OCI-M1 (cell line): ENCODE results near the gene IFRD2.
A peak's percentile ranks its signal among the peaks of the same experiment; 100 is the strongest.
"Not testable (repeated sequence)": the region's sequence is repeated elsewhere in the genome, so short reads cannot be mapped to it uniquely, and the experiment has no call there.

ENCODE experiments used
- DNase-seq: peaks from one replicate; lab custom pipeline; 2025; lab: John Stamatoyannopoulos, UW

The IFRD2 gene

DNA sequence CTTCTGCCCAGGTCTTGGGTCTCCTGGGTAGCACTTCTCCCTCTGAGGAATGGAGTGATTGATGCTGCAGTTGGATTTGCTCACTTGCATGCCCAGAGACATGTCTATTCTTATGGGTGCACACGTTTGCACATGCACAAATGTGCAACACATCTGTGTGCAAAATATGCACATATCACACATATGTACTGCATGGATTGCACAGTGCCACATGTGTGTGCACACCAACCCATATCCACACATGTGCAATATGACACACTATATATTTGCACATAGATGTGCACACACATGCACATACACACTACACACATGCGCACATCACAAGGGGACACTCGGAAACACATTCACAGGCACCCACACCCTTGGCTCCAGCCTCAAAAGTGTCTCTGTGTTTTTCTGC is 24.0 kb downstream of the IFRD2 start:
- DNase-seq, result no peak

DNA sequence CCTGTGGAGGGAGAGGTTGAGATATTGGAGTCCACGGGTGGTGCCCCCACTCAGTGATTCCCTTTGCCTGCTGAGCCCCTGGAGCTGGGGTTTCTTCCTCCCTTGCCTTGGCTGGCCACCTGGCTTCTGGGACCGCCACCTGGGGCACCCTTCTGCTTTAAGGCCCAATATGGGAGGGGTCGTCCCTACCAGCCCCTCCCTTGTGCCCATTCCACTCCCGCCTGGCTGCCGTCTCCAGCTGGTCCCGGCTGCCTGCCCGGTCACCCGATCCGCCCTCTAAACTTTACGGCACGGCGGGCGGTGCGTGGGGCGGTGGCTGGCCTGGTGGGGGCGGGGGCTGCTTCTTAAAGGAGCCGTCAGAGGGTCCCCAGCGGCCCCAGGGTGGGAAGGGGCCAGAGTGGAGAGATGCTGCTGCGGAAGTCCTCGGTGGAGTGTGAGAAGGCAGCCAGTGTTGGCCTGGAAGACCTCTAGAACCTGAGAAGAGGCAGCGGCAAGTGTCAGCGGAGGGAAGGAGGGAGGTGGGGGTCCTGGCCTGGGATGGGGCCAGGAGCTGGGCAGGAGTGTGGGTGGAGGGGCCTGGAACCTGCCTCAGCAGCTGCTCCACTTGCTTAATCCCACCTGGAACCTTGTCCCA is 24.8 kb downstream of the IFRD2 start:
- DNase-seq, result no peak

DNA sequence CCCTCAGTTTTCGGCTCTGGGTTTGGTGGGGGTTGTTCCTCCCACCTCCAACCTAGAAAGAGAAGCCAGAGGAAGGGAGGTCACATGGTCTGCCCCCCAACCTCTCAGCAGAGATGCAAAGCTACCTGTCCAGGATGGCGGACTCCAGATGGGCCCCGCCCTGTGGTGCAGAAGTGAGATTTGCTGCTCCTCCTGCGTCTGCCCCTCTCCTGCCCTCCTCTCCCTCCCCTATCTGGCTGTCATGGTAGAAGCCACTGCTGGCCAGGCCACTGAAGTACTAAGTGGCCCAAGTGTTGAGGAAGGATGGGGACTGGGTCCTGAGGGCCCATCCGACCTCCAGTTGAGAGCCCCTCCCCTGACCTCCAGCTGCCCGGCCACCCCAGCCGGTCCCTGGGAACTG is 25.4 kb downstream of the IFRD2 start:
- DNase-seq, result no peak

GRCh38 chr3:50266017-50266416 is 26.2 kb downstream of the IFRD2 start:
- DNase-seq, result no peak

DNA sequence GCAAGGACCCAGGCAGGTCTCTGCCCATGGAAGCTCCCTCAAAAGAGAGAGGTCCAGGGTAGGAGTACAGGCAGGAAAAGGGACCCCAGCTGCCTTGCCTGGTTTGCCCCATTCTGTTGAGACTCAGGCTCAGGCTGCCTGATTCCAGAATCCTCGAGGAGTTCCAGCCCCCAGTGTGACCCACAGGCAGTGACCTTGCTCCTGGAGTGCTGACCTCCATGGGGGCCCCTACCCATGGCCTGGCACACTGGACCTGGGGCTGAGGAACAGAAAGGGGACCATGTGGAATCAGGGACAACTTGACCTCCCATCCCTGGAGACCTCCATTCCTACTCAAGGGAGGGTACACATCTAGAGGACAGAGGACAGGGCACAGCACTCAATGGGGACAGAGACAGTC is 26.7 kb downstream of the IFRD2 start:
- DNase-seq, result no peak

DNA sequence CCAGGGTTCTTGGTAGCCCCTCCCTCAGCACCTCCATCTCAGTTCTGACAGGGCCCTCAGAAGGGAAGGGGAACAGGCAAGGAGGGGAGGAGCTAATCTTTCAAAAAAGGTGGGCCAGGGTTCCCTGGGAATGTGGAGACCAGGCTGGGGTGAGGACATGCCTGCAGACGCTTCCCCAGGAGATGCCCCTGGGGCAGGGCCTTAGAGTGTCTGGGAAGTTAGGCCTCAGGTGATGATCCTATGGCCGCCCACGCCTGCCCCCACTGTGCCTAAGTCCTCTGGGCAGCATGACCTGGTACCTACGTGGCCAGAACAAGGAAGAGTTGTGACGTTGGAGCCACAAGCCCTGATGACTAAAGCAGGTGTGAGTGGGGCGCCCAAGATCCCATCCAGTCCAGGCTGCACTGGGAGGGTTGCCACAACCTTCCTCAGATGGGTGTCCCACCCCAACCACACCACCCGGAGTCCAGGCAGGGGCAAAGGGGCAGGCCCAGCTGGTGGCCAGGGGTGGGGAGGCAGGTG is 27.2 kb downstream of the IFRD2 start:
- no peak for DNase-seq

DNA sequence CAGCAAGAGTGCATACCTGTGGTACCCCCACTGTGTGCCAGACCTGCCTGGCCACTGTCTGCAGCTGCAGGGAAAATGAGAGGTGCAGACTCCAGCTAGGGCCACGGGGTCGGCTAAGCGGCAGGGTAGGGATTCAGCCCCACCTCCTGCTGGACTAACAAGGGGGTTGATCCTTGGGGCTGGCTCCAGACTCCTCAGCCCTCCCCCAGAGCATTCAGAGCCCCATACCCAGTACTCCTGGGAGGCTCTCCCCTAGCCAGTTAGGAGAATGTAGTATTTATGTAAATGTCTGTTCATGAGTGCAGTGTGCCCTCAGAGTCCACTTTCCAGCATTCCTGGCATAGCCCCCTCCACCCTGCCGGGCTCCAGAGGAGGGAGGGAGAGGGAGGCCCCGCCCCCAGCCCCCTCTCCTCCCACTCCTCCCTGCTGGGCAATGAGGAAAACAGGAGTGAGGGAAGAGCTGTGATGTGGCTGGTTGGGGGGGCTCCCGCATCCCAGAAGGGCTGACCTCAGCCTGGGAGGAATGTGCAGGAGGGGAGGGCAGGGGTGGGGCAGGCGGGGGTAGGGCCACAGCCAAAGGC is 27.8 kb downstream of the IFRD2 start:
- no peak for DNase-seq

GRCh38 chr3:50263478-50264382 is 28.5 kb downstream of the IFRD2 start:
- no peak for DNase-seq

DNA sequence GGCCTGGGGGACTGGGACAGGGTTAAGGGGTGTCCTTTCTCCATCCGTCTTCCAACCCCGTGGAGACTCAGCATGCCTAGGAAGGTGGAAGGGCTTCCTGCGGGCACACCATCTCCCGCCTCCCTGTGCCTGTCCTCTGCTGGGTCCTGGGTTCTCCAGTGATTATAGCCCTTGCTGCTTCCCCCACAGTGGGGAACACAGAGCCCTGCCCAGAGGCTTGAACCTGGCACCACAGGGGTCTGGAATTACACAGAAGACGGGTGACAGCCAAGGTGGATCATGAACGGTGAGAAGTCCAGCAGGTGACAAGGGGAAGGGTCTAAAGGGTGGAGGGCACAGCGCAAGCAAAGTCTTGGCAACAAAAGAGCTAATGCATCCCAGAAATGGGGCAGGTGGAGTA is 29.5 kb downstream of the IFRD2 start:
- no peak for DNase-seq

GRCh38 chr3:50262200-50262599 is 30.0 kb downstream of the IFRD2 start:
- not testable (repeated sequence) for DNase-seq

DNA sequence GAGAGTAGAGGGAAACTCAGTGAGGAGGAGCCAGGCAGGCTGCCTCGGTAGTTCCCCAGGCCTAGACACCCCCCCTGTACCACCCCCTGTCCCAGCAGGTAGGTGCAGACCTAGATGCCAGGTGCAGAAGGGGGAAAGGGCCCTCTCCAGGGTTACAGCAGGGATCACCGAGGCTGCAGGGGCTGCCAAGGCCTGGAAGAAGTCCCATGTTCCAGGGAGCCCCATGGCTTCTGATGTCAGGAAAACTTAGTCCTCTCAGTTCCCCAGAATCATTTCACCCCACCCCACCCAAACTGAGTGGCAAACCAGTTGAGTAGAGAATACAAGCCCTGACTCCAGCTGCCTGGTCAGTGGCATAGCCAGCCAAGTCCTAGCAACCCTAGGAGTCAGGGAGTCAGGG is 30.7 kb downstream of the IFRD2 start:
- no peak for DNase-seq

- DNase-seq, result no peak
These were observed 31.2 kb downstream of the IFRD2 start for GRCh38 chr3:50260942-50261441.

- peak; percentile 89 for DNase-seq
These were observed 31.9 kb downstream of the IFRD2 start for GRCh38 chr3:50260027-50260941.

GRCh38 chr3:50259432-50260026 is 32.7 kb downstream of the IFRD2 start:
- DNase-seq, result no peak

DNA sequence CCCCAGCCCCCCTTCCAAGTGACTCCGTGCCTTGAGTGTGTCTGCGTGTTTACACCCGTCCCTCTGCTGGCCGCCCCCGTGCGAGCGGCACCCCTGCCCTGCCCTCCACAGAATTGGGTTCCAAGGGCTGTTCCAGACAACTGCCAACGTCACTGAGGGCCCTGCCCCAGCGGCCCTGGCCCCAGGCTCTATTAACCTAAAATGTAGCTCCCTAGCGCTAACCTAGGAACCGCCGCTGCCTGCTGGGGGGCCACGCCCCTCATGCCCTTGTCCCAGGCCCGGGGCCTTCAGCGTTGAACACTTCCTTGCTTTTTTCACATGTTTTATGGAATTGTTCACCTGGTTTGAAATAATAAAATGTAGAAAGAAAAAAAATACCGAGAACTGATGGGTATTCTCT is 33.2 kb downstream of the IFRD2 start:
- DNase-seq, result no peak

GRCh38 chr3:50258029-50258680 is 34.1 kb downstream of the IFRD2 start:
- no peak for DNase-seq

GRCh38 chr3:50256978-50257890 is 35.0 kb downstream of the IFRD2 start:
- peak; percentile 56 for DNase-seq

GRCh38 chr3:50255251-50255615 is 37.0 kb downstream of the IFRD2 start:
- DNase-seq, result no peak

DNA sequence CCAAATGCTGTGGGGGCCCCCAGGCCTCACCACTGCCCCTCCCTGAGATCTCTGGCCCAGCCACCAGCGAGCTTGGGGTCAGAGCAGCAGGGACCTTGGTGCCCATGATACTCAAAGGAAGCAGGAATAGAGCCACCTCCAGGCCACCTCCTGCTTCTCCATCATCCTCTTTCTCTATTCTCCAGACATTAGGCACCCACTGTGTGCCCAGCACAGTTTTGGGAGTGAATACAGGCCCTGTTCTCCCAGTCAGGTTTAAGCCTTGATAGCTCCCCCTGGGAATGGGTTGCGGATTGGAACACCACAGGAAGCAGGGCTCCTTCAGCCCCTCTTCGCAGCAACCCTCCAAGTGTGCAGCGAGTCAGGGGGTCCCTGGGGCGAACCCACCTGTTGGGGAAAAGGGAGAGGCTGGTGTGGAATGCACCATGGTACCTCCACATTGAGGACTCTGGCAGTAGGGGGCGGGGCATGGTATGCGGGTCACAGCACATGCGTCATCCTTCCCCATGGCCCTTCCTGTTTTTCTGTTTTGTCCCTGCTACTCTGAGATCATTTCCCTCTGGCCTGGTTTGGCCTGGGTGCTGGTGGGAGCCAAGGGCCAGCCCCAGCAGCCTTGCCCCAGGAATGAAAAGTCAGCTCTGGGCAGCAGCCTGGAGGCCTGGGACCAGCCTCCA is 37.5 kb downstream of the IFRD2 start:
- DNase-seq, result no peak
